ENCODE data around the gene CST6.

DNA sequence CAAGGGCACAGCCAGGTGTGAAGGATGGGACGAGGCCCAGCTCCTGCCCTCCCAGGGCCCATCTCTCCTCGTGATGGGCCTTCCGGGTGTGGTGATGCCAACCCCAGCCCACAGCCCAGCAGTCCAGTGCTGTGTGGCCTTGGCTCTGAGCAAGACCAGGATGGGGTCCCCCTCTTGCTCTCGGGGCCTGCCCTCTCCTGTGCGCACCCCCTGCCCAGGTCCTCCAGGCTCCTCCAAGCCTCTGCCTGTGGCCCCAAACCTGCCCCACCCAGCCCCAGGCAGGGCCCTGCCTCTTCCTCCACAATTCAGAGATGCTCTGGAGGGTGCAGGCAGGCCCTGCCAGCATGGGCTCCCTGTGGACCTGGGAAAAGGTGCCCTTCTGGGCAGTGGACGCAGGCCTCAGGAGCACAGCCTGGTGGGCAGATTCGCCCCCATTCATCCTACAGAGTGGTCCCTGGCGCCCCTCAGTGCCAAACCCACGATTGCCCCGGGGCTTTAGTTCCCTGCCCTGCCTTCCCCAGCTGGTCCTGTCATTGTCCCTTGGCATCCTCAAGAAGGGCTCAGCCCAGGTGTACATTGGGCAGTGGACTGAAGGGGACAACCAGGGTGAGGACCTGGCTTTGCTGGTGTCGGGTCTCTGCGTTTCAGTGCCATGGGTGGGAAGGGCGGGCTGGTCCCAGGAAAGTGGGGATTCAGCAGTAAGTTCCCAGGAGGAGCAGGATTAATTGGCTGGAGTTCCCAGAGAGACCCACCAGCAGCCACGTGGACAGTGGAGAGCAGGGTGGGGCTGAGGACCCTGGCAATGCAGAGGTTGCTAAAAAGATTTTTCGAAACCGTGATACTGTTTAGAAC lies 29.6 kb upstream of the CST6 start:
- TF ChIP-seq EZH2 (IDR thresholded peaks at IDR 0.05; ENCODE audit: low read depth, unreplicated experiment) (no peak), CTCF (conservative IDR thresholded peaks at IDR 0.05; ENCODE audit: low read depth in 2 of 2) (peak in 1 of 2 experiments; percentile 31; a peak in 1 of 4 replicates), ZNF331 (CRISPR knock-in tag; IDR thresholded peaks at IDR 0.05; ENCODE audit: low read depth) (no peak), NANOG (IDR thresholded peaks at IDR 0.05; ENCODE audit: borderline replicate concordance) (no peak), EZH2phosphoT487 (IDR thresholded peaks at IDR 0.05; ENCODE audit: unreplicated experiment) (no peak)
- TF ChIP-seq, protein P1, sequence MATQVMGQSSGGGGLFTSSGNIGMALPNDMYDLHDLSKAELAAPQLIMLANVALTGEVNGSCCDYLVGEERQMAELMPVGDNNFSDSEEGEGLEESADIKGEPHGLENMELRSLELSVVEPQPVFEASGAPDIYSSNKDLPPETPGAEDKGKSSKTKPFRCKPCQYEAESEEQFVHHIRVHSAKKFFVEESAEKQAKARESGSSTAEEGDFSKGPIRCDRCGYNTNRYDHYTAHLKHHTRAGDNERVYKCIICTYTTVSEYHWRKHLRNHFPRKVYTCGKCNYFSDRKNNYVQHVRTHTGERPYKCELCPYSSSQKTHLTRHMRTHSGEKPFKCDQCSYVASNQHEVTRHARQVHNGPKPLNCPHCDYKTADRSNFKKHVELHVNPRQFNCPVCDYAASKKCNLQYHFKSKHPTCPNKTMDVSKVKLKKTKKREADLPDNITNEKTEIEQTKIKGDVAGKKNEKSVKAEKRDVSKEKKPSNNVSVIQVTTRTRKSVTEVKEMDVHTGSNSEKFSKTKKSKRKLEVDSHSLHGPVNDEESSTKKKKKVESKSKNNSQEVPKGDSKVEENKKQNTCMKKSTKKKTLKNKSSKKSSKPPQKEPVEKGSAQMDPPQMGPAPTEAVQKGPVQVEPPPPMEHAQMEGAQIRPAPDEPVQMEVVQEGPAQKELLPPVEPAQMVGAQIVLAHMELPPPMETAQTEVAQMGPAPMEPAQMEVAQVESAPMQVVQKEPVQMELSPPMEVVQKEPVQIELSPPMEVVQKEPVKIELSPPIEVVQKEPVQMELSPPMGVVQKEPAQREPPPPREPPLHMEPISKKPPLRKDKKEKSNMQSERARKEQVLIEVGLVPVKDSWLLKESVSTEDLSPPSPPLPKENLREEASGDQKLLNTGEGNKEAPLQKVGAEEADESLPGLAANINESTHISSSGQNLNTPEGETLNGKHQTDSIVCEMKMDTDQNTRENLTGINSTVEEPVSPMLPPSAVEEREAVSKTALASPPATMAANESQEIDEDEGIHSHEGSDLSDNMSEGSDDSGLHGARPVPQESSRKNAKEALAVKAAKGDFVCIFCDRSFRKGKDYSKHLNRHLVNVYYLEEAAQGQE (IDR thresholded peaks at IDR 0.05; ENCODE audit: unreplicated experiment) = no peak
